Astrocyte (in vitro differentiated cells and primary cell): Measurements from ENCODE around the gene CKAP4.

ENCODE experiments used
- CTCF ChIP-seq: IDR thresholded peaks from 2 replicates; pipeline ENCODE4 v1.5.1; 2011; ENCODE audit warnings: low read depth, mild to moderate bottlenecking, inconsistent platforms, low read length, moderate library complexity; ENCODE audit not compliant: insufficient read depth
- EZH2 ChIP-seq: IDR thresholded peaks from 2 replicates; pipeline ENCODE4 v1.6.1; 2012; ENCODE audit warnings: mild to moderate bottlenecking, low read length, inconsistent platforms; ENCODE audit not compliant: insufficient read depth

DNA sequence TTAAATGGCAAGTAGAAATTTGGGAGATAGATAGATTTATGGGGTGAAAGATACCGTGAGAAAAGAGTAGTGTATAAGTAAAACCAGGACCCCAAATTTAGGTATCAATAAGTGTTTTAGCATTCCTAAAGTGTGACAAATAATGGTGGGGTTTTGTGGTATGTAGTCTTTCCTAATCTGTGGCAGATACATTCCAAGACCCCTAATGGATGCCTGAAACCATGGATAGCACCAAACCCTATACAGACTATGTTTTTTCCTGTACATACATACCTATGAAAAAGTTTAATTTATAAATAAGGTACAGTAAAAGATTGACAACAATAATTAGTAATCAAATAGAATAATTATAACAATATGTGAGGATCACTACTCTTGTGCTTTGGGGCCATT lies 40.3 kb upstream of the CKAP4 start:
- TF ChIP-seq CTCF (no peak), EZH2 (no peak)
